Stimulated activated CD4-positive, alpha-beta T cell treated with anti-CD3 and anti-CD28 coated beads, Interleukin-15, amount 100 ng/mL, for 48 hours (primary cell): ENCODE data around the gene RSRC1.
"Not testable (repeated sequence)": the region's sequence is repeated elsewhere in the genome, so short reads cannot be mapped to it uniquely, and the experiment has no call there.

ENCODE experiments used
- DNase-seq, 2 donors: peaks; one replicate each; pipeline ENCODE4 v3.0.0-alpha.2; 2020; ENCODE audit warnings: low read depth in 2 of 2

Gene RSRC1, protein sequence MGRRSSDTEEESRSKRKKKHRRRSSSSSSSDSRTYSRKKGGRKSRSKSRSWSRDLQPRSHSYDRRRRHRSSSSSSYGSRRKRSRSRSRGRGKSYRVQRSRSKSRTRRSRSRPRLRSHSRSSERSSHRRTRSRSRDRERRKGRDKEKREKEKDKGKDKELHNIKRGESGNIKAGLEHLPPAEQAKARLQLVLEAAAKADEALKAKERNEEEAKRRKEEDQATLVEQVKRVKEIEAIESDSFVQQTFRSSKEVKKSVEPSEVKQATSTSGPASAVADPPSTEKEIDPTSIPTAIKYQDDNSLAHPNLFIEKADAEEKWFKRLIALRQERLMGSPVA

GRCh38 chr3:158109804-158110657 lies at the start of gene RSRC1:
TSS of gene RSRC1 (plus strand) at chr3:158110089. CDS start at chr3:158122105, 12,016 bp downstream.
- peak; percentile 67 to 70 for DNase-seq

DNA sequence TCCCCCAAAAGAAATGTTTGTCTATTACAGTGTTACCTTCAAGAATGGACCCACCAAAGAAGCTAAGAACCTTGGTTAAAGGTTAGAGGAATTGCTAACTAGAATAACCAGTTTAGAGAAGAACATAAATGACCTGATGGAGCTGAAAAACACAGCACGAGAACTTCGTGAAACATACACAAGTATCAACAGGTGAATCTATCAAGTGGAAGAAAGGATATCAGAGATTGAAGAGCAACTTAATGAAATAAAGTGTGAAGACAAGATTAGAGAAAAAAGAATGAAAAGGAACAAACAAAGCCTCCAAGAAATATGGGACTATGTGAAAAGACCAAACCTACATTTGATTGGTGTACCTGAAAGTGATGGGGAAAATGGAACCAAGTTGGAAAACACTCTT lies 44.3 kb upstream of the RSRC1 start:
- DNase-seq, result not testable (repeated sequence)

DNA sequence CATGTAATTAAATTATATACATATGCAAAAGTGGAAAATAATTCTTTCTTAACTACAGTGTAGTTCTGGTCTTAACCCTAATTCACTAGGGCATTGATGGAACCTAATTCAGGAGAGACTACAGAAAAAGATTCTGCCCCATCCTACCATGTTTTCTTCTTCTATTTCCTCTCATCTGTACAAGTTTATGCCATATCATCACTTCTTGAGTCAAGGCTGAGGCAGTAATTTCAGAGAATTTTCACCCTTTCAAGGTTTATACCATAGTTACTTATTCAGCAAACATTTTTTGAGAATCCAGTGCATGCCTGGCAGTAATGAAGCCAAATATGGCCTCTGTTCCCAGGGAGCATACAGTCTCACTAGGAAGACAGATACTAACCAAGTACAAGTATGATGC lies 37.1 kb upstream of the RSRC1 start:
- no peak for DNase-seq

GRCh38 chr3:158074591-158074990 lies 35.3 kb upstream of the RSRC1 start:
- DNase-seq, result no peak

GRCh38 chr3:158079599-158079998 lies 30.3 kb upstream of the RSRC1 start:
- DNase-seq, result no peak

GRCh38 chr3:158084651-158085050 lies 25.2 kb upstream of the RSRC1 start:
- DNase-seq, result no peak

DNA sequence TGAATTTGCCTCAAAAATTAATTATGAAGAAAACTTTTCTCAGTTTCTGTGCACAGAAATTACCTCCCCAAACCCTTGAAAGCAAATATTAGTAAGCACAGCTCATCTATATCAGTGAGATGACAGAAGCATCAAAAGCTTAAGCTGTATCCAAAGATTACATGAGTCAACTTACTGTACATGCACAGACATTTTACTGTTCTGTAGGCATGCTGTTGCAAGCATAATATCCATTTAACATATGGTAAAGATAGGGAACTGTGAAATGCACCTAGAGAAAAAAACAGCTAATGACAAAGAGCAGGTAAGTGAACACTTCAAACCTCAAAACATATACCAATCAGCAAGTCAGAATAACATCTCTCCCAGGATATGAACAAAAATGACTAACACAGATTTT lies 24.5 kb upstream of the RSRC1 start:
- DNase-seq, result no peak

- no peak for DNase-seq
Observed at GRCh38 chr3:158085931-158086330, 24.0 kb upstream of the RSRC1 start.

GRCh38 chr3:158086361-158086760 lies 23.5 kb upstream of the RSRC1 start:
- DNase-seq, result no peak

GRCh38 chr3:158086776-158087175 lies 23.1 kb upstream of the RSRC1 start:
- no peak for DNase-seq

- no peak for DNase-seq
Observed at GRCh38 chr3:158091531-158091930, 18.4 kb upstream of the RSRC1 start.

DNA sequence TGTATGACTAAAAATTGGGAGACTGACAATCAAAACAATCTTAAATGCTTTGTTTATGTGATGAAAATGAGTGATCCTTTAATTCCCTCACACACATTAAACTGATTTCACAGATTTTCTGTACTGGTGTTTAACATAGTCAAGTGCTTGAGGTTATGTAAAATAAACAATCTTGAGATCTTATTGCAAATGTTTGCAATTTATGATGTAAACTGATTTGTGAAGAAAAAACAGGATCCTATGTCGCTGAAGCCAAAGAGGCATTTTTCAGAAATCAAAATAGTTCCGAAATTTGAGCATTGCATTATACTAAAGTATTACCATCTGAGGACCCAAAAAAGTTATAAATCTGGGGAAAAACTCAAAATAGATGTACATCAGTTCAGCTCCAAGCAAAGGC lies 16.4 kb upstream of the RSRC1 start:
- no peak for DNase-seq

DNA sequence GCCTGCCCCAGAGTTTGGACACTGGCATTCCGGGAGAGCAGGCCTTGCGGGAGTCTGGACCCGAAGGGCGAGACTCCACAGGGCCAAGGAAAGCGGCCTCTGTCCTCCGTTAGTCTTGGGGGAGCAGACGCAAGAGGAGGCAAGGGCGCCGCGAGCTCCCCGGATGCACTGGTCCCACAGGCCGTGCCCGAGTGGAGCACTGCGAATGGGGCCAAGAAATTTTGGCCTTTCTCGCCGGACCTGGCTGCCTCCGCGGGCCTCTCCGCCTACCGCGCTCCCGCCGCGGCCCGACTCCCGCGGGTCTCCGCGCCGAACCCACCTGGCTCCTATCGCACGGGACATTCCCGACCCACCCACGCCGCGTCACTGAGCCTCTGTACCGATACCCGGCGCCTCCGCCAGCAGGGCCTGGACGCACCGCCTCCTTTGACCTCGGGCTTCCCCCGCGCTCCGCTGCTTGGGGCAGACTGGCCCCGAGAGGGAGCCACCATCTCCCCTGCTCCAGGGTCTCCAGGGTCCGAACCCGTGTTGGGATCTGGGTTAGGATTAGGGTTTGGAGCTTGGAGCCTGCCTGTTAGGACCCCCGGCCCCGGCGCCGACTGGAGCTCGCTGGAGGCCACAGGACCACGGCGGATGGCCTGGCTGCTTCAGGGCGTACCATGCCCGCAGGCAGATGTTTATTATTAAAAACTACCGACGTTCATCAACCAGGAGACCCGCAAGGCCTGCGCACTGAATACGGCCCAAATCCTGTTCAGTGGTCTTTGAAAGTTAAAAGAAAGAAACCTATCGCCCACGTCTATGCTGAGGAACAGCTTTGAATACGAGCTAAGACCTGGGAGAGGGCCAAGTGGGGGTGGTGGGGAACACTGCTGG lies 15.4 kb upstream of the RSRC1 start:
- DNase-seq, result no peak

GRCh38 chr3:158095111-158095813 lies 14.6 kb upstream of the RSRC1 start:
- no peak for DNase-seq

GRCh38 chr3:158095814-158096704 lies 13.8 kb upstream of the RSRC1 start:
- no peak for DNase-seq

GRCh38 chr3:158097081-158097592 lies 12.8 kb upstream of the RSRC1 start:
- DNase-seq, result no peak

DNA sequence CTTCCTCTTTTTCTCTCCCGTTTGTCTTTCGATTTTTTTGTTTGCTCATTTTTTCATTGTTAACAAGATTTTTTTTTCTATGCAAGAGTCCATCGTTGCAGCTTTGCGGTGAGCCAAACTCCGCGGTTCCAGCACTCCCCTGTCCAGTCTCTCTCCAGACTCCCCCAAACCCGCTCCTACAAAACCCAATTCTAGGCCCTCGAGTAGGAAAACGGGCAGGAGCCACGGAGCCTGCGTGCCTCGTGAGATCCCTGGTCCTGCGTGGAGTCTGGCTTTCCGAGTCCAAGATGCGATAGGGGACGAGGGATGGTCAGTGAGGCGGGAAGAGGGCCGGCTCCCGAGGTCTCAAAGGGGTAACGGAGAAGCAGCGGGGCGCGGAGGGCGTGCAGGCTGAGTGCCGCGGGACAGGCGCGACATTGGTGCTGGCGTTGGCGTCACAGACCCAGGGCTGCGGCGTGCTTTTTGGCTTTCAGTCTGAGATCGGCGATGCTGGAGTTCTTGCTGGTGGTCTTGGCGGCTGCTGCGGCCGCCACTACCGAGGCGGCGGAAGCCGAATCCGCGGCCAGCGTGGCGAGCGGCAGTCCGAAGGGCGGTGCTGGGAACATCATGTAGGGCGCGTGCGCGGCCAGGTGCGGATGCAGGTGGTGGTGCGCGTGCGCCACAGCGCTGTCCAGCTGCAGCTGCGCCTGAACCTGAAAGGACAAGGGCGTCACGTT lies 12.1 kb upstream of the RSRC1 start:
- DNase-seq, result peak; percentile 50 to 55

DNA sequence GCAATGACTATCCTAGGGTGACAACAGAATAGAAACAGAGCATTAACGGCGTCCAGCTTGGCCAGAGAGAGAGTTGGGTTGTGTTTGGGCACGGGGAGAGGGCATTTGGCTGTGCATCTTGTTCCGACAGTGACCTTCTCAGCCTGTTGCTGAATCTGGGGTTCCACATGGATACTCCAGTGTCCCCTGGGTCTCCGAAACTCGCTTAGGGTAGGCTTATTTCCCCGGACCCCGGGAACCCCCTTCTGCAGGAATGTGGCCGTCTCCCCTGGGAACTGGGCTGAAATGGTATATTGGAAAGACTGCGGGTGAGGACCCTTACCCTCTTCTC lies 11.6 kb upstream of the RSRC1 start:
- no peak for DNase-seq

GRCh38 chr3:158098834-158099424 lies 11.0 kb upstream of the RSRC1 start:
- no peak for DNase-seq
